CD4-positive, alpha-beta T cell treated with Interleukin-15 for 4 hours (primary cell): ENCODE data around the gene SORCS2.

Experiments used
- DNase-seq: peaks from one replicate; pipeline ENCODE4 v3.0.0-alpha.2; 2020; ENCODE audit warnings: low spot score

The SORCS2 gene

DNA sequence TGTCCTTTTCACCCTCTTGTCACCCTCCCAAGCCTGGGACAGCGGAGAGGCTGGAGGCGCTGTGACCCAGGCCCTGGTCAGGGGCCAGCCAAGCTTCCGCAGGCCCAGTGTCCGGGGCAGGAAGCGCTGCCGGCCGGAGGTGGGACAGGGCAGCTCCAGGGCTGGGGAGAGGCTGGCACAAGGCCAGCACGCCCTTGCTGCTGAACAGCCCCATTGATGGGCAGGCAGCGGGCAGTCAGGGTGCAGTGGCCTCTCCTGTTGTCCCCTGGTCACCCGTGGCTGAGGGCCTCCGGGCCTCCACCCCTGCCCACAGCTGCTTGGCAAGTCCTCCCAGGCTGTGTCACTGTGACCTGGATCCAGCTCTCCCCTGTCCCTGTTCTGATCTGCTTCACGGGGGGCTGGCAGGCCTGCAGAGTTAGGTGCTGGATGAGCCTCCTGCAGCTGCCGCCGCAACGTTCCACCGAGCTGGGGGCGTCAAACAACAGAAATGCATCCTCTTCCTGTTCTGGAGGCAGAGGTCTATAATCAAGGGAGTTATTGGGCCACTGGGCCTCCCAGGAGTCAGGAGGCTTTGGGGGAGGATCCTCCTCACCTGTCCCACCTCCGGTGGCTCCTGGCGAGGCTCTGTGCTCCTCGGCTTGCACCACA lies 134.5 kb downstream of the SORCS2 start:
- DNase-seq, result no peak

DNA sequence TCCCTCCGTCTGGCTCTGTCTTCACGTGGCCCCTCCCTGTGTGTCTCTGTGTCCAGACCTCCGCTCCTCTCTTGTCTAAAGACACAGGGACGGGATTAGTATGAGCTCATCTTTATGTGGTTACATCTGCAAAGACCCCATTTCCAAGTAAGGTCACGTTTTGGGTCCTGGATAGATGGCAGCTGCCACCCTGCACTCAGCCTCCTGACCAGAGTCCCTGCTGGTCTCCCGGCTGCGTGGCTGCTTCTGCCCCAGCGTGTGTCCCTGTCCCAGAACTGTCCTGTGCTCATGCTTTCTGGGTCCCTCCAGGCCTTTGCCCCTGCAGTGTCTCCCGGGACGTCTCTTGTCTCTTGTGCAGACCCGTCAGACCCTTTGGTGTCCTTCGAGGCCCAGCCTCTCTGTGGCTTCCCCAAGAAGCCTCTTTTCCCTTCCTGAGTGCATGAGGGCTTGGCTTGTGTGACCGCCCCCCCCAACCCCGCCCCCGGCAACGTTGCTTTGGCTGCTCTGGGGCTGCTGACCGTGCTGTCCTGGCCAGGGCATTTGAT lies 135.1 kb downstream of the SORCS2 start:
- DNase-seq, result no peak

DNA sequence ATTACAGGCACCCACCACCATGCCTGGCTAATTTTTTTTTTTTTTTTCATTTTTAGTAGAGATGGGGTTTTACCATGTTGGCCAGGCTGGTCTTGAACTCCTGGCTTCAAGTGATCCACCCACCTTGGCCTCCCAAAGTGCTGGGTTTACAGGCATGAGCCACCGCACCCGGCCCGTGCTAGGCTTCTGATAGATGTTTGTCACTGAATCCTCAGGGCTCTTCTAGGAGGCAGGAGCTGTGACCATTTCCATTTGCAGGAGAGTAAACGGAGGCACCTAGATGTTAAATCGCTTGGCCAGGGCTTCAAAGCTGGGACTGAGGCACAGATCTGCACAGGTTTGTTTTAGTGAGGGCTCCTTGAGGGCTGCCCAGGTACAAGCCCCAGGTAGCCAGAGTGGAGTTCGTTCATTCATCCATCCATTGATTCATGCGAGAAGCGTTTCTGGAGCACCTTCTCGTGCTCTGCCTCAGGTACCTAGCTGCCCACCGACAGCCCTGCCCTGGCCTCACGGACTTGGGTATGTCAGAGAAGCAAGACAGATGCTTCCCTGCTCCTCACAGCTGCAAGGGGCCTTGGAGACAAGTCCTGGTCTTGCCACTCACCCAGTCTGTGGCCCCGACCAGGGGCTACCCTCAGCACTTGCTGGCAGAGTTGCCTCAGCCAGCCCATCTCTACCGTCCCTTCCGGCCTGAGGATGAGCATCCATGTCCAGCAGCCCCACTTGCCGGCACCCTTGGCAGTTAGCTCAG lies 136.0 kb downstream of the SORCS2 start:
- DNase-seq, result no peak

DNA sequence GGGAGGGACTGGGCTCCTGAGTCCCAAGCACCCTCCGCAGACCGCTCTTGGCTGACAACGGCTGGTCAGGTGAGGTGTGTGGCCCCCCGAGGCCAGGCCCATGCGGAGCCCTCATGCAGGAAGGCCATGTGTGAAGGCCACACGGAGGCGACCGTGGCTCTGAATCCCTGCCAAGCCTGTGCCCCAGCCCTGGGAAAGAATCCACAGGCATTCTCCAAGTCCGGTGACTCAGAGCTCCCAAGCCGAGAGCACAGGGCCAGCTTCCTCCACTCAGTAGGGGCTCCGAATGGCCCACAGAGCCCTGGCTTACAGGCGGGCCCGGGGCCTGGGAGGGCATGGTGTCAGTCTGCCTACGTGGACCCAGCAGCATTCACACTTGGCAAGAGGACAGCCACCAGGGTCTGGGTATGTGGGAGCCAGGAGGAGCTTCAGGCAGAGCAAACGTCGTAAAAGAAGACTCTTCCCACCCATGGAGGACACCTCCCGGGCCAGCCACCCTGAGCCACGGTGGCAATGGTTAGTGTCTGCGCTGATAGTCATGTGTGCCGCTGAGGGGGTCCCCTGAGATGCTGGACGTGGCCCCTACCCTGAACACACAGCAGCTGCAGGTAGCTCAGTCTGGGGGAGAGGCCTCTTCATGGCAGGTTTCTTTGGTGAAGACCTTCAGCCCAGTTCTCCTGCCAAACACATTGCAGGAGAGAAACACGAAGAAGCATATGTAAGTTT lies 136.7 kb downstream of the SORCS2 start:
- no peak for DNase-seq

DNA sequence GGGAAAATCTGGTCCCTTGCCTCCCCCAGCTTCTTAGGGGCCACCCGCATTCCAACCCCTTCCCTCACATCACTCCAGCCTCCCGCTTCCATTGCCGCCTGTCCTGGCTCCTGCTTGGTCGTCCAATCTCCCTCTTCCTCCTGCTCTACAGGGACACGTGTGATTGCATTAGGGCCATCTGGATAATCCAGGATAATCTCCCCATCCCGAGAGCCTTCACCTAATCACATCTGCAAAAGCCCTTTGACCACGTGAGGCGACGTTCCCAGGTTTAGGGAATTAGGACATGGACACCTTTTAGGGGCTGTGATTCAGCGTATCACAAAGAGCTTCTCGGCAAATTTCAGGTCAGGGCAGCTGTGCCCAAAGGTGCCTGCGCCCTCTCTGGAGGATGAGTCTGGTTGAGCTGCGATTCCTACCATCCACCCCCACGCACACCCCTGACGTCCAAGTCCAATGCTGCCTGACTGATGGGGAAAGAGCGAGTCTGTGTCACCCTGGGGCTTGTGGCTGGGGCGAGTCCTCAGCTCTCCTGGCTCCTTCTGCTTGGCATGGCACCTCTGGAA lies 137.8 kb downstream of the SORCS2 start:
- no peak for DNase-seq

DNA sequence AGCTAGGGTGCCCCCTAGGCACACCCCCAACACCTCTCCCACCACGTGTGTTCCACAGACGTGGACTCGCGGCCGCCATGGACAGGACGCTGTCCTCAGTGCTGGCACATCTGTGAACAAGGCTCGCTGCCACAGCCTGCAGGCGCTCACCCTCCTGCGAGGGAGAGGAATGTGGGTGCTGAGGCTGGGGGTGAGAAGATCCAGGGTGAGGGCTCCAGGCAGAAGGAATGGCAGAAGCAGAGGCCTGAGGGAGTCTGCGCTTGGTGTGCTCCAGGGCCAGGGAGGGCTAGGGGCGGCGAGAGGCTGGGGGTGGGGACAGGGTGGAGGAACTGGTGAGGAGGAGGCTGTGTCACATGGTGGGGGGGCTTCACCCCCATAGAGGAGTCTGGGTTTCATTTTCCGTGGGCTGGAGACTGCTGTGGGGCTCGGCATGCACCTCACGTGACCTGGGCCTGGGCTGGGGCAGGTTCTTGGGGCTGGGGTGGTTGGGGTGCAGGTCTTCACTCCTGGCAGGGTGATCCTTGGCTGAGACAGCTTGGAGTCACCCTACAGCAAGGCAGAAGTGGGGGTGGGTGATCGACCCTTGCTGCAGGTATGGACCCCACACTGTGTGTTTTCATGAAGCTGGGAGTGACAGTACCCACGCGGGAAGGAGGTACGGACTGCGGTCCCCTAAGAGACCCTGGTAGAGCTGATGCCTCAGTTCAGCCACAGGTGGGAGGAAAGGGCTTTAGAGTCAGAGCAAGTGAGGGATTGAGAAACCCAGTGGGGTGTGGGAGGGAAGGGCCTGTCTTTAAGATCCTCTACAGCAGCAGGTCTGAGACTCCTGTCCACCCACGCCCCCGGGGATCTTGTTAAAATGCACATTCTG lies 138.7 kb downstream of the SORCS2 start:
- DNase-seq, result no peak

DNA sequence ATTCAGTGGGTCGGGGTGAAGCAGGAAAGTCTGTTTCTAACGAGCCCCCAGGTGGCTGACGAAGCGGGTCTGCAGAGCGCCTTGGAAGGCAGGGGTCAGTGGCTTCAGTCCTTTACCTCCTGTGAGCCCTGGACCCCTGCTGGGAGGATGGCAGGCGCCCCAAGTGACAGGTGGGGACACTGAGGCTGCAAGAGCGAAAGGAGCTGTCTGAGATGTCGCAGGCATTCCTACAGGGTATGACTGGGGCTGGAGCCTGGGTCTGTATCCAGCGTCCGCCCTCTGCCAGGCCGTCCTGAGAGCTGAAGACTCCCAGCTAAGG lies 139.3 kb downstream of the SORCS2 start:
- no peak for DNase-seq

DNA sequence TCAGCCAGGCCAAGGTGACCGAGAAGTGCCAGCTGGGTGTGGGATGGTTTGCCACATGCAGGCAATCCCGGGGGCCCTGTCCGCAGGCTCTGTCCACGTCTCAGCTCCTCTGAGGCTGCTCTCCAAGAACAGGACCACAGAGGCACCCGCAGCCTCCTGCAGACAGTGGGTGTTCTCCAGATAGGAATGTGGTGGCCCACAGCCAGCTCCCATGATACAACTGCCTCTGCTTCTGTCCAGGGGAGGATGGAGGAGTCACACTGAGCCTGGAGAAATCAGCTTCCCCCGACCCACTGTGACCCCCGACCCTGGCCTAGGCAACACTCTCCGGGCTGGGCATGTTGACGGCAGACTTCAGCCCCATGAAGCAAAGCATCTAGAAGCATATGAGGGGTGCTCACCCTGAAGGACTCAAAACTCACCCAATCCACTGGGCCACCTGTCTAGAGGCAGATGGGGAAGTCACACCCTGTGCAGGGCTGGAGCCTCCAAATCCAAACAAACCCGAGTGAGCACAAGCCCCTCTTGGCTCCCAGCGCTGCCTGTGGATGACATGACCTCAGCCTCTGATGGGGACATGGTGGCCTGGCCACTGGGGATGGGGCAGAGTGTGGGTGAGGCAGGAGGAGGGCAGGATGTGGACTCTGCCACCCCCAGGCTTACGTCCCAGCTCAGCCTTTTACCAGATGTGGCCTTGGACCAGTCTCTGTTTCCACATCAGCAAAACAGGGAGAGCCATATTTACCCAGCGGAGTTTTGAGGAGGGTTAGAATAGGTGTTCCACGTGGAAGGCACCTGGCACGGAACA lies 140.1 kb downstream of the SORCS2 start:
- no peak for DNase-seq

DNA sequence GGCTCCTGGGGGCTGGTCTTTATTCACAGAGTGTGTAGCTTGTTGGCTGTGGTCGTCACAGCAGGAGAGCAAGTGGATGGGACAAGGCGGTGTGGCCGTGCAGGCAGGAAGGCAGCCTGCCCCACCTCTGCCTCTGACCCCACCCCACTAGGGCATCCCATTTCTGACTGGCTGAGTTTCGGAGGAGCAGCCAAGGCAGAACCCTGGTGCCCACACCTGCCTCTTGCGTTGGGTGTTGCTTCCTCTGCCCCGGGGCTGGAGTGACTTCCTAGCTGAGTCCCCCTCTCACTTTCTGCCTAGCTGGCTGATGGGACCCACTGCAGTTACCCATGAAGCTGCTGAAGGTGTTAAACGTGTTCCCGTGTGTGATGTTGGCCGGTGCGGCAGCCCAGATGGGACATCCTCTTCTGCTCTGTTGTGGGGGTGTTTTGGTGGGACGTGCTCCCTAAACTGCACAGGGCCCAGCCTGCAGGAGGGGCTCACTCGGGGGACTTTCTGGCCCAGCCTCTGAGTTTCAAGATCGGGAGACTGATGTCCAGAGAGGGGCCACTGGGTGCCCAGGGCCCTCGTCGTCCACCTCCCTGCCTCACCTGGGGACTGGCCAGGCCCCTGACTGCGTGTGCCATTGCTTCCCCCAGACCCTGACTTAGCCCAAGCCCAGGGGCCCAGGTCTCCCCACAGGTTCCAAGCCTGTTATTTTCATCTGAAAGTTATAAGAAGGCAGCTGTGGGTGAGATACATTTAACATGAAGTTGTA lies 140.9 kb downstream of the SORCS2 start:
- no peak for DNase-seq

DNA sequence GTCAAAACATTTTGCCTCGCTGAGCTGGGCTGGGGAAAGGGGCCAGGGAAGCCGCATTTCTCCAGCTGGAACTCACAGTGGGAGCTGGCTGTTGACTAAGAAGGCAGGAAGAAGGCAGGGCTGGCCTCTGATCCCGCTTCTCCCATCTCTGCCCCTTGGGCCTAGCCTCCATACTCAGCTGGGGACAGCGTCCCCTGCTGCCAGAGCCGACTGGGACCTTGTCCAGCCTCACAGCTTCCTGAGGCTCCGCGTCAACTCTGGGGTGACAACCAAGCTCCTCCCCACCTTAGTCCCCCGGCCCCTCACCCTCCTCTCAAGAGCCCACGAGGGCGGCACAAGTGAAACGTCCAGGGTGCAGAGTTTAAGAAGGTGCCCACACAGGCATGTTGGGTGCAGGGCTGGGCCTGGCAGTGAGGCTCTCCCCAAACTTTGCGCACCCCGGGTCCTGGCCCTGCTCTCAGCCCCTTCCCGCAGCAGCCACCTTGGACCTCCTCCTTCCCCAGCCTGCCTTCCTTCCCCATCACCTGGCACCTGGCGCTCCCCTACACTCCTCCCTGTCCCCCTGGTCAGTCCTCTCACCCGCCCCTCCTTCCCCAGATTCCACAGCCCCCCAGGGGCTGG lies 141.6 kb downstream of the SORCS2 start:
- no peak for DNase-seq

DNA sequence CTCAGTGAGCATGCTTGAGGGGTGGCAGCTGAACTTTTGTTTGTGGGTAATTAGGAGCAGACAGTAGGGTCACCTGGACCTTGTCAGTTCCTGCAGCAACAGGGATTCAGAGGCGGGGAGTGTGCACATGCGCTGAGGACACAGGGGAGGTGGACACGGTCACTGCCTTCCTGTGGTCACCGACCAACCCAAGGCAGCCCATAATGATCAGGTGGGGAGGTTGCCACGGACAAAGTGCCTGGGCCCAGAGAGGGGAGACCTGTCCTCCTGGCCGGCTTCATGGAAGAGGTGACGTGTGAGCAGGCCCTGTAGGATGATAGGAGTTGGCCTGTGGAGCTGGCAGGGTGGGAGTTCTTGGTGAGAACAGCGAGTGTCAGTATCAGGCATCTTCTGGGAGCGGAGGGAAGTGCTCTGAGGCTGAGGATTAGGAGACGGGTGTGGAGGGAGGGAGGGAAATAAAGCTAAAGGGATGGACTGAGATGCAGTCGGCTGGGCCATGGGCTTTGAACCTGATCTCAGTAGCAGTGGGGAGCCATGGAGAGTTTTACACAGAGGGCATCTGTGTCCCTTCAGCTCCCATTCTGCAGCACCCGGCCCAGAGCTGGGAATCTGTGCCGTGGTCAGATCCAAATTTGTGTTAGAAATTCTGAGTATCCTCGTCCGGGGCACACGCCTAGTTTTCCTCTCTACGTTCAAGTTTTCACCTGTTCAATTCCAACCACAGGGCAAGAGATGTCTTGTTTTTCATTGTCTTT lies 142.4 kb downstream of the SORCS2 start:
- DNase-seq, result no peak

DNA sequence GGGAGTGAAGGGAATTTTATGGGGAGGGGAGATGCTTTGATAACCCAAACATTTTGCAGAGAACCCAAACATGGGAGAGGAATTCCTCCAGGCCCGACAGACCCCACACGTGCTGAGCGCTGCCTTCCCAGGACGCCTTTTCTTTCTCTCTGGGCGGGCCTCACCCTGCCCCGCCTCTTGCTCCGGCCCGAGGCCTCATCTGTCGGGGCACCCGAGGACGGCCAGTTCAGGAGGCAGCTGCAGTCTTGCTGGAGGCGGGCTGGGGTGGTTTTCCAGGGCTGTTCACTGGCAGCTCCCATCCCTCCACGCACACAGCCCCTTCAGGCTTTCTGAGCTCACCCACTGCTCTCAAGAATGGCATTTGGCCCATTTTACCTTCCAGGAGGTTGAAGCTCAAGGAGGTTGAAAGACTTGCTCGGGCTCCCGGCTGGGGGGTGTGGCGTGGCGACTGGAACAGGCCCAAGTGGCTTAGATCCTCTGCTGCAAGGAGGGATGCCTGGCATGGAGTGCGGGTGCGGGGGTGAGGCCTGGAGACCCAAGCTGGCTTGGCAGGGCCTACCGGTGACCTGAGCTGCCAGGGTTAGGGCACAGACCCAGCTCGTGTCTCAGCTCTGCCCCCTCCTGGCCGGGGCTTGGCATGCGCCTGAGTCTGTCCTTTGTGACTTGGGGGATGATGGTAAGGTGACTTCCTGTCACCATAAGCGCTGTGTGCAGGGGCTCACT lies 143.2 kb downstream of the SORCS2 start:
- DNase-seq, result peak; percentile 25

DNA sequence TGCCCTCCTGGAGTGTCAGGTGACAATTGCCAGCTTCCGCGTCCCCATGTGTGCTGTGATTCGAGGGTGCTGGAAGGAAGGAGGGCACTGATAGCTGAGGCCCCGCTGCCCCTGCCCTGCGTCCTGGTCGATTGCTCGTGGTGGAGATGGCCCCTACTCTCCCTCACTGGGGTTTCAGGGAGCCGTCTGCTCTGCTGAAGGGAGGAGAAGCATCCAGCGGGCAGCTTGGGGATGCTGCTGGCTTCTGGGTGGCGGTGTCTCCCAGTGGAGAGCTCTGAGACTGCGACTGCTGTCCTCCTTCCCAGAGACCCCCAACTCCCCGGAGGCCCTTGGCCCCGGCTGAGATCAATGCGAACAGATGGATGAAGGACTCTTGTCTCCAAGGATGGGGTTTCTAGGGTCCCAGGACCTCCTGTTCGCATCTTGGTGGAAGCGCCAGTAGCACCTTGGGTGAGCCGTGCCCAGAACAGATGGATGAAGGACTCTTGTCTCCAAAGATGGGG lies 143.8 kb downstream of the SORCS2 start:
- no peak for DNase-seq

DNA sequence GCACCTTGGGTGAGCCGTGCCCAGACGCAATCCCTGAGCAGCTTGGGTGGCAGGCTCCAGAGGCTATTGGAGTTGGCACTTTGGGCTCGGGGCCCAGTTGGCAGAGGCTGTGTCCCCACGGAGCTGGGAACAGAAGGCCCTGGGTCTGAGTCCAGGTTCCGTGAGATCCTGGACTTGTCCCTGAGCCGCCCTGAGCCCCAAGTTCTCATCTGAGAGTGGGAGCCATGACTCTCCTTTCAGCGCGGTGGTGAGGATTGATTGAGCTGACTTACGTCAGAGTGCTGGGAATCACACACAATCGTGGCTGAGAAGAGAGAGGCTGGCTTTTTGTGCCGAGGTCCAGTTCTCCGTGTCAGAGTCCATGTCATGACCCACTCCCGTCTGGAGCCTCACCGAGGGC lies 144.4 kb downstream of the SORCS2 start:
- no peak for DNase-seq

DNA sequence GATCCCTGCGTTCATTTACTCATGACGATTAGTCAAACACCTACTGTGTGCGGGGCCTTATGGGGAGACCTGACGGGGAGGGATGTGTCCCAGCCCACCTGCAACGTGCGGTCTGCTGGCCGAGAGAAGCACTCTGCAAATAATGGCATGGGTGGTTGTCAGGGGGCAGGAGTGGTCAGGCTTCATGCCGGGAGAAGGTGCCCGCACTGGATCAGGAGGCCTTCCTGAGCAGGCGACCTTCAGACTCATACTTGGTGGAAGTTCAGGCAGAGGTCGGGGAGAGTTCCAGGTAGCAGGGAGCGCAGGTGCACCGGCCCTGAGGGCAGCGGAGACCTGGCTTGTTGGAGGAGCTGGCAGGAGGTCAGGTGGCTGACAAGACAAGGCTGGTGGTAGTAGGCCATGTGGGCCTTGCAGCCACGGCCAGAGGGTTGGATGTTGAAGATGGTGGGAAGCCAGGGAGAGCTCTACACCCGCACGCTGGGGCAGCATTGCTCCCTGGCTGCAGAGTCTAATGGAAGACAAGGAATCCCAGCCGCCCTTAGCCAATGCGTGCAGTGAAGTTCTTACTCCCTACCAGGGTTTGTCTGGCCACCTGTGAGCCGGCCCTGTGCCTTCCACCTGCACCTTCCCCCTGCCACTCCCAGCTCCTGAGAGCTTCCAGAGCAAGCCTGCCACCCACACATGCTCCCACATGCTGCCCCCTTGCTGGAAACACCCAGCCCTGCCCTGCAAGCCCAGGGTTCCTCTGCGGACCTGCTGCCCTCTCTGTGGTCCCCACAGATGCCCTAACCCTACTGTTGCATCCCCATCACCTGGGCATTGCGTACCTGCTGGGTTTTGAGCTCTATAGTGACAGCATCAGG lies 145.1 kb downstream of the SORCS2 start:
- no peak for DNase-seq

DNA sequence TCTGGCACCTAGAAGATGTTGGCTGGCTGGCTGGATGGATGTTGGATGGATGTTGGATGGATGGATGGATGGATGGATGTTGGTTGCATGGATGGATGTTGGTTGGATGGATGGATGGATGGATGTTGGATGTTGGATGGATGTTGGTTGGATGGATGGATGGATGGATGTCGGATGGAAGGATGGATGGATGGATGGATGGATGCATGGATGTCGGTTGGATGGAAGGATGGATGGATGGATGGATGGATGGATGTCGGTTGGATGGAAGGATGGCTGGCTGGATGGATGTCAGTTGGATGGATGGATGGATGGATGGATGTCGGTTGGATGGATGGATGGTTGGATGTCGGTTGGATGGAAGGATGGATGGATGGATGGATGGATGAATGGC lies 145.7 kb downstream of the SORCS2 start:
- DNase-seq, result no peak
